HepG2 (cell line): ENCODE data around the gene NDEL1. TPM values are rescaled to one million over a fixed set of nuclear protein-coding genes. Genes with fewer than 3 reads are reported as not detected.

Source experiments
- ATAC-seq: fragments of 200-7000 bp; cut with Tn5 transposase; 3 replicates; pipeline ENCODE4 v1.9.1; 2020; ENCODE audit warnings: mild to moderate bottlenecking, moderate library complexity
- BruUV-seq: library from RNA; stranded (reverse); fragments of 400-500 nt; replicated peaks from 2 replicates; lab custom pipeline; 2021; lab: Mats Ljungman, UMichigan
- CTCF ChIA-PET: fragments of 300-600 bp; formaldehyde crosslinking; extraction: SDS; loops from one replicate; lab custom pipeline; 2021; ENCODE audit warnings: low total read pairs, inconsistent platforms, low intra/inter-chr PET ratio; lab: Yijun Ruan, JAX
- POLR2A ChIA-PET: fragments of 350-600 bp; sonication (Branson Sonifier 250); formaldehyde crosslinking; loops from one replicate; lab custom pipeline; 2020; ENCODE audit warnings: antibody characterized with exemption, inconsistent platforms; lab: Yijun Ruan, JAX
- DNase-seq: peaks from one replicate; pipeline ENCODE4 v3.0.0-alpha.2; 2015; ENCODE audit warnings: low spot score
- FAIRE-seq: peaks from 3 replicates; lab custom pipeline; 2011; peaks lifted over from hg19 to GRCh38; lab: Jason Lieb, UNC
- H2AFZ ChIP-seq: one replicate; pipeline ENCODE4 v1.6.1; 2011; ENCODE audit warnings: low read length, inconsistent platforms
- H3K27ac ChIP-seq: fragments of 300-600 bp; 3 replicates; pipeline ENCODE4 v1.8.0; 2011; ENCODE audit warnings: mixed run types, mild to moderate bottlenecking, mixed read lengths, low read length, inconsistent platforms; ENCODE audit not compliant: insufficient read depth; ENCODE audit errors: extremely low read length
- H3K27me3 ChIP-seq, 2 experiments: fragments of 200-600 bp in 1 of 2; 2 replicates in 1 of 2; 3 replicates in 1 of 2; pipeline versions ENCODE4 v1.6.0 to v1.8.0; 2011; ENCODE audit warnings: low read length in 2 of 2, mild to moderate bottlenecking in 2 of 2, moderate library complexity in 2 of 2, inconsistent platforms in 1 of 2; ENCODE audit not compliant: insufficient read depth in 2 of 2, control insufficient read depth in 1 of 2
- H3K36me3 ChIP-seq, 2 experiments: fragments of 200-600 bp in 1 of 2; replicated peaks in 1 of 2; 2 replicates in 1 of 2; 3 replicates in 1 of 2; pipeline versions ENCODE4 v1.5.1 to v1.8.0; 2011; ENCODE audit warnings: low read length in 2 of 2, inconsistent platforms in 1 of 2; ENCODE audit not compliant: insufficient read depth in 2 of 2, control insufficient read depth in 1 of 2
- H3K4me1 ChIP-seq: 2 replicates; pipeline ENCODE4 v1.5.1; 2012; ENCODE audit warnings: low read length, inconsistent platforms; ENCODE audit not compliant: insufficient read depth
- H3K4me2 ChIP-seq: 2 replicates; pipeline ENCODE4 v1.6.0; 2011; ENCODE audit warnings: low read depth, low read length, inconsistent platforms
- H3K4me3 ChIP-seq, 3 experiments: fragments of 200-600 bp in 1 of 3; sonication (generic), shearing (Covaris generic) in 1 of 3; replicated peaks in 1 of 3; 2 replicates each; pipeline ENCODE4 v1.5.1; 2011 to 2016; ENCODE audit warnings: low read length in 3 of 3, inconsistent platforms in 2 of 3, low read depth in 2 of 3, mild to moderate bottlenecking in 2 of 3, control low read depth in 1 of 3, mixed read lengths in 1 of 3; ENCODE audit not compliant: insufficient read depth in 1 of 3
- H3K79me2 ChIP-seq: one replicate; pipeline ENCODE4 v1.6.1; 2011; ENCODE audit warnings: low read length, inconsistent platforms; ENCODE audit not compliant: insufficient read depth
- H3K9ac ChIP-seq: 2 replicates; pipeline ENCODE4 v1.6.0; 2011; ENCODE audit warnings: mild to moderate bottlenecking, low read depth, low read length, inconsistent platforms; ENCODE audit not compliant: insufficient read depth
- H3K9me3 ChIP-seq: 2 replicates; pipeline ENCODE4 v1.5.1; 2012; ENCODE audit warnings: mild to moderate bottlenecking, low read length
- H4K20me1 ChIP-seq: 2 replicates; pipeline ENCODE4 v1.6.0; 2011; ENCODE audit warnings: inconsistent platforms, mild to moderate bottlenecking, low read length, moderate library complexity; ENCODE audit not compliant: insufficient read depth
- ATF7 ChIP-seq, 2 experiments: fragments of 450-650 bp in 1 of 2; sonication (generic) in 1 of 2; formaldehyde crosslinking in 1 of 2; IDR thresholded peaks; 2 replicates each; pipeline versions ENCODE4 v1.4.0 to v1.6.1; 2016 to 2020; ENCODE audit warnings: antibody characterized with exemption in 1 of 2, mild to moderate bottlenecking in 1 of 2, missing genetic modification reagents in 1 of 2
- MEF2D ChIP-seq: sonication (generic); formaldehyde crosslinking; IDR thresholded peaks from 2 replicates; pipeline ENCODE4 v1.5.1; 2020; ENCODE audit warnings: mild to moderate bottlenecking, missing genetic modification reagents
- ZNF121 ChIP-seq: sonication (generic); formaldehyde crosslinking; IDR thresholded peaks from 2 replicates; pipeline ENCODE4 v1.5.0; 2020; ENCODE audit warnings: mild to moderate bottlenecking, missing genetic modification reagents
- WGBS: methylation state at CpG from one replicate; pipeline ENCODE4 v1.1.6; 2017; ENCODE audit warnings: low lambda C conversion rate; 5-methylcytosine and 5-hydroxymethylcytosine counted together
- in situ Hi-C: cut with HindIII; loops from 2 replicates; pipeline ENCODE4 v1.10.0; 2017; ENCODE audit warnings: low pct_unique_long_range_greater_than_20kb; ENCODE audit not compliant: extremely low pct_ligation_motif_present
- intact Hi-C: fragments of 100-400 bp; cut with micrococcal nuclease; formaldehyde crosslinking; loops from one replicate; pipeline ENCODE4 v1.10.0; 2022; ENCODE audit not compliant: unreplicated experiment
- polyA plus RNA-seq, 8 experiments: library from polyadenylated mRNA; depleted of rRNA in 3 of 8; stranded (reverse) in 7 of 8; unstranded in 1 of 8; fragments of >200 nt; fragmentation: Illumina TruSeq in 4 of 8; extraction: Trizol in 4 of 8; gene quantifications; 2 replicates each; pipeline versions ENCODE4 v1.2.1 to v1.2.3, GENCODE V29; 2011 to 2016; ENCODE audit warnings: low read depth in 4 of 8, missing spikeins in 1 of 8, mixed read lengths in 1 of 8; ENCODE audit not compliant: insufficient read depth in 1 of 8
- total RNA-seq, 5 experiments: library from RNA; depleted of rRNA; stranded (reverse); fragments of >200 nt; fragmentation: Illumina TruSeq; extraction: Trizol; gene quantifications; 2 replicates each; pipeline ENCODE4 v1.2.3, GENCODE V29; 2016; ENCODE audit warnings: low read depth in 1 of 5
- TF ChIP-seq, protein P1 (sequence below): IDR thresholded peaks from 2 replicates; pipeline ENCODE4 v1.6.1; 2016; ENCODE audit warnings: missing compliant biosample characterization, missing genetic modification reagents, borderline replicate concordance
- TF ChIP-seq, protein P2 (sequence below): fragments of 450-650 bp; IDR thresholded peaks from 2 replicates; pipeline ENCODE4 v1.6.1; 2017; ENCODE audit warnings: mild to moderate bottlenecking

The NDEL1 gene
- total and polyA plus RNA-seq, 2 of the 13 experiments (the other 11 are each of a cell fraction or from before 2014, with no cell fraction given) = 59.8 to 153 TPM

DNA sequence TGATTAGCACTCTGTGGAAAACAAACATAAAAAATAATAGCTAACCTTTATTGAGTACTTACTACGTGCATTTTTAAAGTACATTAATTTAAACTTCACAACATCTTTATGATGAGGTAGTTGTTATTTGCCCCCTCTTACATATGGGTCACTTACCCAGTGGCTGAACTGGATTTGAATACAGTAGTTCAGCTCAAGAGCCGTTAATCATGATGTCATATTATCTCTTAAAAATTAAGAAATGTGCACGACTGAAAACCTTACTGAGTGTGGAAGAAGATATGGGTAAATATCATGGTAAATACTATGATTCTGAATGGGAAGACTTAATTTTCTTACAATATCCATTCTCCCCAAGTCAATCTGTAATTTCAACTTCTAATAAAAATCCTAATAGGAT is 17.6 kb downstream of the NDEL1 start:
- Histone ChIP-seq H4K20me1 (no peaks in the 10 kb centered on the region), H3K27ac (no peak overlapping the region), H2AFZ (no peak overlapping the region), H3K79me2 (peaks cover 12% of the 10 kb centered on the region), H3K36me3 (peaks cover 25 to 58% of the 10 kb centered on the region in 2 experiments), H3K27me3 (no peaks in the 10 kb centered on the region), H3K4me3 (no peak overlapping the region)
- DNase-seq (no peak), FAIRE-seq (no peak)
- BruUV-seq = no TSS peak
- no peak for TF ChIP-seq ZNF121
- TF ChIP-seq, protein P1, sequence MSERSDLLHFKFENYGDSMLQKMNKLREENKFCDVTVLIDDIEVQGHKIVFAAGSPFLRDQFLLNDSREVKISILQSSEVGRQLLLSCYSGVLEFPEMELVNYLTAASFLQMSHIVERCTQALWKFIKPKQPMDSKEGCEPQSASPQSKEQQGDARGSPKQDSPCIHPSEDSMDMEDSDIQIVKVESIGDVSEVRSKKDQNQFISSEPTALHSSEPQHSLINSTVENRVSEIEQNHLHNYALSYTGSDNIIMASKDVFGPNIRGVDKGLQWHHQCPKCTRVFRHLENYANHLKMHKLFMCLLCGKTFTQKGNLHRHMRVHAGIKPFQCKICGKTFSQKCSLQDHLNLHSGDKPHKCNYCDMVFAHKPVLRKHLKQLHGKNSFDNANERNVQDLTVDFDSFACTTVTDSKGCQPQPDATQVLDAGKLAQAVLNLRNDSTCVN (CRISPR knock-in tag) = no peak
- TF ChIP-seq, protein P2, sequence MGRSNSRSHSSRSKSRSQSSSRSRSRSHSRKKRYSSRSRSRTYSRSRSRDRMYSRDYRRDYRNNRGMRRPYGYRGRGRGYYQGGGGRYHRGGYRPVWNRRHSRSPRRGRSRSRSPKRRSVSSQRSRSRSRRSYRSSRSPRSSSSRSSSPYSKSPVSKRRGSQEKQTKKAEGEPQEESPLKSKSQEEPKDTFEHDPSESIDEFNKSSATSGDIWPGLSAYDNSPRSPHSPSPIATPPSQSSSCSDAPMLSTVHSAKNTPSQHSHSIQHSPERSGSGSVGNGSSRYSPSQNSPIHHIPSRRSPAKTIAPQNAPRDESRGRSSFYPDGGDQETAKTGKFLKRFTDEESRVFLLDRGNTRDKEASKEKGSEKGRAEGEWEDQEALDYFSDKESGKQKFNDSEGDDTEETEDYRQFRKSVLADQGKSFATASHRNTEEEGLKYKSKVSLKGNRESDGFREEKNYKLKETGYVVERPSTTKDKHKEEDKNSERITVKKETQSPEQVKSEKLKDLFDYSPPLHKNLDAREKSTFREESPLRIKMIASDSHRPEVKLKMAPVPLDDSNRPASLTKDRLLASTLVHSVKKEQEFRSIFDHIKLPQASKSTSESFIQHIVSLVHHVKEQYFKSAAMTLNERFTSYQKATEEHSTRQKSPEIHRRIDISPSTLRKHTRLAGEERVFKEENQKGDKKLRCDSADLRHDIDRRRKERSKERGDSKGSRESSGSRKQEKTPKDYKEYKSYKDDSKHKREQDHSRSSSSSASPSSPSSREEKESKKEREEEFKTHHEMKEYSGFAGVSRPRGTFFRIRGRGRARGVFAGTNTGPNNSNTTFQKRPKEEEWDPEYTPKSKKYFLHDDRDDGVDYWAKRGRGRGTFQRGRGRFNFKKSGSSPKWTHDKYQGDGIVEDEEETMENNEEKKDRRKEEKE = no peak
- TF ChIP-seq MEF2D (CRISPR knock-in tag) = no peak
- peak; percentile 59 for TF ChIP-seq ATF7 (IDR thresholded peaks at IDR 0.05)
- TF ChIP-seq ATF7 (CRISPR knock-in tag; IDR thresholded peaks at IDR 0.05) = no peak
- TF ChIP-seq, all 625 proteins: peak for 1
- peaks cover 44% of the 10 kb centered on the region for H3K4me1 ChIP-seq
- ATAC-seq = no peak
- ChIA-PET CTCF (no interaction called here), POLR2A (interaction anchor here (1.0 kb wide), 1 partner anchor 18 kb away, joined by 3 read pairs; the partner anchor contains the start of gene NDEL1)
- no peaks in the 10 kb centered on the region for H3K9me3 ChIP-seq
- WGBS = 95% methylated on average over 3 of the region's 3 CpGs
- no peak overlapping the region for H3K9ac ChIP-seq
- intact Hi-C loops (no loop called here), in situ Hi-C loops (no loop called here)
- no peak overlapping the region for H3K4me2 ChIP-seq
